GM12891 (cell line): ENCODE results near the gene CRIM1.

ENCODE experiments used
- POLR2A ChIP-seq: IDR thresholded peaks from 2 replicates; pipeline ENCODE4 v1.6.1; 2011; ENCODE audit warnings: low read depth, low read length, control low read depth
- POLR2AphosphoS5 ChIP-seq: IDR thresholded peaks from 2 replicates; pipeline ENCODE4 v1.6.1; 2011; ENCODE audit warnings: low read depth, low read length, control low read depth
- SPI1 ChIP-seq: IDR thresholded peaks from 2 replicates; pipeline ENCODE4 v1.6.1; 2011; ENCODE audit warnings: low read depth, low read length, control low read depth
- TAF1 ChIP-seq: IDR thresholded peaks from 2 replicates; pipeline ENCODE4 v1.6.1; 2011; ENCODE audit warnings: low read depth, low read length, control low read depth

DNA sequence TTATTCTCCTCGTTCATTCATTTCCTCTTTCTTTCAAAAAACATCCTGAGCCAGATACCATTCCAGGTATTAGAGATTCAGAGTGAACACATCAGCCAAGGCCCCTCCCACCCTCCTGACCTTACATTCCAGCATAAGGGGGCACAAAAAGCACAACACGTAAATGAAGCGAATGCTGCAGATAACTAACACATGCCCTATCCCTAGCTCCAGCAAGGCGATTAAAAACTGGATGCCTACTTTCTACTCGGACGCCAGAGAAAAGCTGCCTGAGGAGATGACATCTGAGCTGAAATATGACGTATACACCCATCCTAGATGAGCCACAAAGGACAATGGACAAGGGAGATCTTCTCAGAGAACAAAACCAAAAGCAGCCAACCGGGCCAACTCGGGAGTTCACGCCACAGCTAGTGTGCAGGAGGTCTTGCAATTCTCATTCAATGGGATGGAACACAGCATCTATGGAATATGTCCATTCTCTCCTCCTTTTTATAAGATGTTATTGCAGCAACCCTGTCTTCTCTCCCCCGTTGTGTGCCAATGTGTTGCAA is 208.9 kb downstream of the CRIM1 start:
- TF ChIP-seq POLR2A, result no peak
- TF ChIP-seq TAF1, result no peak
- no peak for TF ChIP-seq POLR2AphosphoS5
- no peak for TF ChIP-seq SPI1
